RWPE2 (cell line): ENCODE data around the gene GJB4.

Source experiments
- ATAC-seq: fragments of 200-7000 bp; cut with Tn5 transposase; 3 replicates; pipeline ENCODE4 v1.9.1; 2021; ENCODE audit warnings: low read depth
- DNase-seq: peaks from one replicate; pipeline ENCODE4 v3.0.0-alpha.2; 2020; ENCODE audit warnings: low spot score
- H3K27ac ChIP-seq: fragments of 450-650 bp; 2 replicates; pipeline ENCODE4 v1.5.1; 2017; ENCODE audit warnings: mild to moderate bottlenecking; ENCODE audit not compliant: poor library complexity, severe bottlenecking
- H3K27me3 ChIP-seq: fragments of 250-450 bp; sonication (Bioruptor Pico); 2 replicates; pipeline ENCODE4 v1.5.1; 2021; ENCODE audit warnings: mild to moderate bottlenecking, moderate library complexity; ENCODE audit not compliant: insufficient read depth, poor library complexity, severe bottlenecking
- H3K36me3 ChIP-seq: fragments of 250-450 bp; sonication (Bioruptor Pico); 2 replicates; pipeline ENCODE4 v1.5.1; 2020; ENCODE audit warnings: low read depth, mild to moderate bottlenecking, moderate library complexity
- H3K4me1 ChIP-seq: fragments of 250-450 bp; sonication (Bioruptor Pico); 2 replicates; pipeline ENCODE4 v1.5.1; 2021; ENCODE audit warnings: mild to moderate bottlenecking, moderate library complexity; ENCODE audit not compliant: insufficient read depth, poor library complexity, severe bottlenecking
- H3K4me3 ChIP-seq: fragments of 250-450 bp; sonication (Bioruptor Pico); 2 replicates; pipeline ENCODE4 v1.5.1; 2021; ENCODE audit warnings: mild to moderate bottlenecking, moderate library complexity; ENCODE audit not compliant: severe bottlenecking
- H3K9me3 ChIP-seq: fragments of 250-450 bp; sonication (Bioruptor Pico); 2 replicates; pipeline ENCODE4 v1.5.1; 2021; ENCODE audit warnings: mild to moderate bottlenecking, moderate library complexity; ENCODE audit not compliant: severe bottlenecking
- CTCF ChIP-seq: fragments of 450-650 bp; IDR thresholded peaks from one replicate; pipeline ENCODE4 v1.5.1; 2017; ENCODE audit warnings: mild to moderate bottlenecking, moderate library complexity; ENCODE audit not compliant: poor library complexity, severe bottlenecking

GJB4 gene

GRCh38 chr1:34787461-34788420 lies 28.2 kb downstream of the GJB4 start:
- H3K4me1 ChIP-seq: peaks cover 2% of the 10 kb centered on the region
- H3K9me3 ChIP-seq: no peaks in the 10 kb centered on the region
- no peak overlapping the region for H3K27ac ChIP-seq
- H3K36me3 ChIP-seq: peaks cover 50% of the 10 kb centered on the region
- no peak overlapping the region for H3K4me3 ChIP-seq
- ATAC-seq (peak; percentile 4; the same call in 1 of the 3 replicates), DNase-seq (no peak)
- H3K27me3 ChIP-seq: no peaks in the 10 kb centered on the region
- no peak for TF ChIP-seq CTCF

- peaks cover 17% of the 10 kb centered on the region for H3K36me3 ChIP-seq
- TF ChIP-seq CTCF: no peak
- no peak for ATAC-seq
- no peak overlapping the region for H3K4me3 ChIP-seq
- no peak for DNase-seq
- no peak overlapping the region for H3K27ac ChIP-seq
- H3K27me3 ChIP-seq: no peaks in the 10 kb centered on the region
- no peaks in the 10 kb centered on the region for H3K4me1 ChIP-seq
- no peaks in the 10 kb centered on the region for H3K9me3 ChIP-seq
These were observed 31.4 kb downstream of the GJB4 start for GRCh38 chr1:34790985-34791384.

- no peak for DNase-seq
- Histone ChIP-seq H3K4me1 (no peaks in the 10 kb centered on the region), H3K4me3 (no peak overlapping the region), H3K36me3 (peaks cover 3% of the 10 kb centered on the region; the same call in 1 of the 2 replicates), H3K27me3 (no peaks in the 10 kb centered on the region), H3K27ac (no peak overlapping the region), H3K9me3 (no peaks in the 10 kb centered on the region)
- no peak for TF ChIP-seq CTCF
- ATAC-seq: no peak
These were observed 32.9 kb downstream of the GJB4 start for GRCh38 chr1:34792424-34792823.

GRCh38 chr1:34792868-34793727 lies 33.6 kb downstream of the GJB4 start, which contains the start of gene GJA4:
Gene GJA4 (plus strand): TSS chr1:34792999. CDS start chr1:34794214, 1,215 bp downstream.
- Histone ChIP-seq H3K36me3 (no peaks in the 10 kb centered on the region), H3K9me3 (no peaks in the 10 kb centered on the region), H3K27ac (no peak within 1 kb of the TSS), H3K4me3 (no peak within 1 kb of the TSS), H3K27me3 (no peaks in the 10 kb centered on the region), H3K4me1 (no peaks in the 10 kb centered on the region)
- ATAC-seq (no peak), DNase-seq (no peak)
- TF ChIP-seq CTCF: no peak
